Sigmoid colon (tissue), 3 donors: ENCODE measurements around the gene SEMA4A.
A peak's percentile ranks its signal among the peaks of the same experiment; 100 is the strongest.

Source experiments
- POLR2A ChIP-seq, 2 donors: fragments of 450-650 bp; IDR thresholded peaks; one replicate each; pipeline ENCODE4 v1.6.1; 2016; ENCODE audit warnings: antibody characterized with exemption in 2 of 2, mild to moderate bottlenecking in 2 of 2, moderate library complexity in 2 of 2
- TF ChIP-seq, protein P1 (sequence below), 4 experiments: fragments of 450-650 bp in 3 of 4; fragments of 200-600 bp in 1 of 4; IDR thresholded peaks; one replicate each; pipeline ENCODE4 v1.5.1; 2016 to 2019; ENCODE audit warnings: antibody characterized with exemption in 4 of 4, mild to moderate bottlenecking in 3 of 4, moderate library complexity in 2 of 4

DNA sequence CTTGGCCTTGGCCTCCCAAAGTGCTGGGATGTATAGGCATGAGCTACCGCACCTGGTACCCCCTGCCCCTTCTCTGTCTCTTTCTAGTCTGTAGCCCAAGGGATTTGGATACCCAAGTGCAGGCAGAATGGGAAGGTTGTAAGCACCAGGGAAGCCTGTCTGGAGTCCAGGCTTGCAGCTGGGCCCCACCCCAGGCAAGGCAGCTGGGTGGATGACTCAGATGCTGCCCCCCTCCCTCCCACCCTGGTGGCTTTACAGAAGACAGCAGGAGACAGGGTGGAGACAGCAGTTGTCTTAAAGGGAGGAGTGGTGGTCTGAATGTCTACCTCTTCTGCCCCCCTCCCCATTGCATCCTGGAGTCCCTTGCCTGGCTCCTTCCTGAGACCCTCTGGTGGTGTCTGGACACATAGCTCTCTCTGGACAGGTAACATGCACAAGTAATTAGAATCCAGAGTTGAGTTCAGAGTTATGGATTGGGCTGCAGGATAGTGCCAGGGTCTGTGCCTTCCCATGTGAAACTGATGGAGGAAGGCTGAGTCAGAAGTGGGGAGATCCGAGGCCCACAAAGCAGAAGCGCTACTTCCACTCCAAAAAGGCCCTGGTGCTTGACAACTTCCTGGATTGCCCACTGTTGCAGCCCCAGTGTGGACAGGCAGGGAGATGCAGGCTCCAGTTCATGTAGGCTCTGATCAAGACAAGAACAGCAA lies 33.7 kb upstream of the SEMA4A start:
- TF ChIP-seq, protein P1, sequence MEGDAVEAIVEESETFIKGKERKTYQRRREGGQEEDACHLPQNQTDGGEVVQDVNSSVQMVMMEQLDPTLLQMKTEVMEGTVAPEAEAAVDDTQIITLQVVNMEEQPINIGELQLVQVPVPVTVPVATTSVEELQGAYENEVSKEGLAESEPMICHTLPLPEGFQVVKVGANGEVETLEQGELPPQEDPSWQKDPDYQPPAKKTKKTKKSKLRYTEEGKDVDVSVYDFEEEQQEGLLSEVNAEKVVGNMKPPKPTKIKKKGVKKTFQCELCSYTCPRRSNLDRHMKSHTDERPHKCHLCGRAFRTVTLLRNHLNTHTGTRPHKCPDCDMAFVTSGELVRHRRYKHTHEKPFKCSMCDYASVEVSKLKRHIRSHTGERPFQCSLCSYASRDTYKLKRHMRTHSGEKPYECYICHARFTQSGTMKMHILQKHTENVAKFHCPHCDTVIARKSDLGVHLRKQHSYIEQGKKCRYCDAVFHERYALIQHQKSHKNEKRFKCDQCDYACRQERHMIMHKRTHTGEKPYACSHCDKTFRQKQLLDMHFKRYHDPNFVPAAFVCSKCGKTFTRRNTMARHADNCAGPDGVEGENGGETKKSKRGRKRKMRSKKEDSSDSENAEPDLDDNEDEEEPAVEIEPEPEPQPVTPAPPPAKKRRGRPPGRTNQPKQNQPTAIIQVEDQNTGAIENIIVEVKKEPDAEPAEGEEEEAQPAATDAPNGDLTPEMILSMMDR (IDR thresholded peaks at IDR 0.05): peak in 1 of 4 experiments; percentile 18
- TF ChIP-seq POLR2A (IDR thresholded peaks at IDR 0.05): no peak
